Measurements from ENCODE around the gene COX7B2. TPM values are rescaled to one million over a fixed set of nuclear protein-coding genes. Genes with fewer than 3 reads are reported as not detected.

Gene COX7B2
- total RNA-seq, 1 donor: not detected

DNA sequence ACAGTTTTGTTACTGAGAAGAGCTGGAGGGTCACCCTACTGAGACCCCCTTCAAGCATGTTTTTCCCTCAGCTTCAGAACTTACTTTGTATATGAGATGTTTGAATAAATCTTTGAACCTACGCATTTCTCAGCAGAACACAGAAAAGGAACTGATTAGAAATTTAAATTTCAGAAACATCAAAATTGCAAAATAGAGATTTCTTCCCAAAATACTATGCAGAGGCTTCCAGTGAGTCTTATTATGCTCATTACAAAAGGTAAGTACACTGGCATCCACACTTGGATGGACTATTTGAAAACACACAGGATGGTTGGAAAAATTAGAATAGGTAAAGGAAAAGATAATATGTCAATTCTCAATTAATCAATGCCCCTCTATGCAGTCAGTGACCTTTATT, 91.2 kb downstream of the COX7B2 start:
- no peak overlapping the region for H3K27ac ChIP-seq (ENCODE audit: low read depth, low read length)

DNA sequence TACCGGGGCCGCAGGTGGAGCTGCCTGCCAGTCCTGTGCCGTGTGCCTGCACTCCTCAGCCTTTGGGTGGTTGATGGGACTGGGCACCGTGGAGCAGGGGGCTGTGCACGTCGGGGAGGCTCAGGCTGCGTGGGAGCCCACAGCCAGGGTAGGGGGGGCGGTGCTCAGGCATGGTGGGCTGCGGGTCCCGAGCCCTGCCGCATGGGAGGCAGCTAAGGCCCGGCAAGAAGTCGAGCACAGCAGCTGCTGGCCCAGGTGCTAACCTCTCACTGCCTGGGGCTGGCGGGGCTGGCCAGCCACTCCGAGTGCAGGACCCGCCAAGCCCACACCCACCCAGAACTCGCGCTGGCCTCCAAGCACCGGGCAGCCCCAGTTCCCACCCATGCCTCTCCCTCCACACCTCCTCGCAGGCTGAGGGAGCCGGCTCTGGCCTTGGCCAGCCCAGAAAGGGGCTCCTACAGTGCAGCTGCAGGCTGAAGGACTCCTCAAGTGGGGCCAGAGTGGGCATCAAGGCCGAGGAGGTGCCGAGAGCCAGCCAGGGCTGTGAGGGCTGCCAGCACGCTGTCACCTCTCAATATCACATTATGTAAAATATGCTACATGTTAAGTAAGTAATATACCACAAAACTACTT, 104.1 kb downstream of the COX7B2 start:
- Histone ChIP-seq H3K9me3 (ENCODE audit: low read depth, low read length) (no peaks in the 10 kb centered on the region), H3K36me3 (ENCODE audit: insufficient read depth, low read length) (no peaks in the 10 kb centered on the region), H3K4me1 (ENCODE audit: insufficient read depth, low read length) (no peaks in the 10 kb centered on the region), H3K79me2 (ENCODE audit: insufficient read depth, low read length) (no peaks in the 10 kb centered on the region), H3K27me3 (ENCODE audit: insufficient read depth, low read length) (no peaks in the 10 kb centered on the region), H3K4me3 (ENCODE audit: insufficient read depth, low read length) (no peak overlapping the region), H3K27ac (ENCODE audit: low read depth, low read length) (no peak overlapping the region), H2AFZ (ENCODE audit: low read length) (no peak overlapping the region), H3K4me2 (ENCODE audit: insufficient read depth, low read length) (no peak overlapping the region), H4K20me1 (ENCODE audit: insufficient read depth, low read length) (no peaks in the 10 kb centered on the region)
- DNase-seq (ENCODE audit: insufficient read length, low spot score, missing footprints): no peak
- TF ChIP-seq CTCF (IDR thresholded peaks at IDR 0.05; ENCODE audit: extremely low read depth, low read depth, low read length): no peak

More for the DNA sequence above, 91.2 kb downstream of the COX7B2 start:
- Histone ChIP-seq H3K27me3 (ENCODE audit: insufficient read depth, low read length) (no peaks in the 10 kb centered on the region), H3K79me2 (ENCODE audit: insufficient read depth, low read length) (no peaks in the 10 kb centered on the region), H3K9me3 (ENCODE audit: low read depth, low read length) (no peaks in the 10 kb centered on the region), H2AFZ (ENCODE audit: low read length) (no peak overlapping the region), H3K4me3 (ENCODE audit: insufficient read depth, low read length) (no peak overlapping the region), H4K20me1 (ENCODE audit: insufficient read depth, low read length) (no peaks in the 10 kb centered on the region), H3K4me1 (ENCODE audit: insufficient read depth, low read length) (no peaks in the 10 kb centered on the region), H3K36me3 (ENCODE audit: insufficient read depth, low read length) (no peaks in the 10 kb centered on the region), H3K4me2 (ENCODE audit: insufficient read depth, low read length) (no peak overlapping the region)
- no peak for DNase-seq (ENCODE audit: insufficient read length, low spot score, missing footprints)
- TF ChIP-seq CTCF (IDR thresholded peaks at IDR 0.05; ENCODE audit: extremely low read depth, low read depth, low read length): no peak

DNA sequence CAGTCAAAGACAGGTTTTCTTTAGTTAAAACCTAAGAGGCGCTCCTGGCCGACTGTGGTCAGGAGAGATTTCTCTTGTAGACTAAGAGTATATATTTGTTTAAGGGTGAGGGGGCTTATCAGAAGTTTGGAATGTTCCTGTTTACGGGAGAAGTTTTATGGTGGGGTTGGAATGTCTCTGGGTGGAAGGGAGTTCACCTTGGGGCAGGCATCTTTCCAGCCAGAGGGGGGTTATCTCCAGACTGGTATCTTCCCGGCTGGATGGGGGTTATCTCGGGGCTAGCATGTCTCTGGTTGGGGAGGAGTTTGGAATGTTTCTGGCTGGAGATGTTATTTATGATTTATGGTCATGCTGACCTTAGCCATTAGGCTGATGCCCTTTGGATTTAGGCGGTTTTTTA, 116.0 kb downstream of the COX7B2 start:
- no peaks in the 10 kb centered on the region for H3K9me3 ChIP-seq (ENCODE audit: low read depth, low read length)
- no peaks in the 10 kb centered on the region for H3K79me2 ChIP-seq (ENCODE audit: insufficient read depth, low read length)
- no peak overlapping the region for H2AFZ ChIP-seq (ENCODE audit: low read length)
- H3K27me3 ChIP-seq (ENCODE audit: insufficient read depth, low read length): no peaks in the 10 kb centered on the region
- H3K4me2 ChIP-seq (ENCODE audit: insufficient read depth, low read length): no peak overlapping the region
- no peak overlapping the region for H3K4me3 ChIP-seq (ENCODE audit: insufficient read depth, low read length)
- no peak for TF ChIP-seq CTCF (IDR thresholded peaks at IDR 0.05; ENCODE audit: extremely low read depth, low read depth, low read length)
- no peak overlapping the region for H3K27ac ChIP-seq (ENCODE audit: low read depth, low read length)
- no peaks in the 10 kb centered on the region for H3K36me3 ChIP-seq (ENCODE audit: insufficient read depth, low read length)
- H4K20me1 ChIP-seq (ENCODE audit: insufficient read depth, low read length): no peaks in the 10 kb centered on the region
- no peak for DNase-seq (ENCODE audit: insufficient read length, low spot score, missing footprints)
- no peaks in the 10 kb centered on the region for H3K4me1 ChIP-seq (ENCODE audit: insufficient read depth, low read length)

GRCh38 chr4:46781434-46782092, 127.5 kb downstream of the COX7B2 start:
- Histone ChIP-seq H3K4me2 (ENCODE audit: insufficient read depth, low read length) (no peak overlapping the region), H3K4me1 (ENCODE audit: insufficient read depth, low read length) (no peaks in the 10 kb centered on the region), H3K9me3 (ENCODE audit: low read depth, low read length) (no peaks in the 10 kb centered on the region), H3K79me2 (ENCODE audit: insufficient read depth, low read length) (no peaks in the 10 kb centered on the region), H4K20me1 (ENCODE audit: insufficient read depth, low read length) (no peaks in the 10 kb centered on the region), H3K36me3 (ENCODE audit: insufficient read depth, low read length) (no peaks in the 10 kb centered on the region), H2AFZ (ENCODE audit: low read length) (no peak overlapping the region), H3K27me3 (ENCODE audit: insufficient read depth, low read length) (no peaks in the 10 kb centered on the region), H3K4me3 (ENCODE audit: insufficient read depth, low read length) (no peak overlapping the region), H3K27ac (ENCODE audit: low read depth, low read length) (no peak overlapping the region)
- DNase-seq (ENCODE audit: insufficient read length, low spot score, missing footprints): no peak
- no peak for TF ChIP-seq CTCF (IDR thresholded peaks at IDR 0.05; ENCODE audit: extremely low read depth, low read depth, low read length)

All from osteoblast (primary cell).